H7 (cell line): ENCODE data around the gene AOC2. TPM values are rescaled to one million over a fixed set of nuclear protein-coding genes. Genes with fewer than 3 reads are reported as not detected.
"Not testable (repeated sequence)": the region's sequence is repeated elsewhere in the genome, so short reads cannot be mapped to it uniquely, and the experiment has no call there.

ENCODE experiments used
- DNase-seq: peaks from one replicate; pipeline ENCODE4 v3.0.0; 2012
- H3K27me3 ChIP-seq: 2 replicates; pipeline ENCODE4 v1.6.0; 2011; ENCODE audit warnings: mild to moderate bottlenecking, low read length; ENCODE audit not compliant: control insufficient read depth, insufficient read depth
- H3K36me3 ChIP-seq: replicated peaks from 2 replicates; pipeline ENCODE4 v1.5.1; 2011; ENCODE audit warnings: low read length; ENCODE audit not compliant: control insufficient read depth, insufficient read depth
- H3K4me3 ChIP-seq: 2 replicates; pipeline ENCODE4 v1.5.1; 2011; ENCODE audit warnings: low read depth, mild to moderate bottlenecking, control low read depth, low read length, moderate library complexity; ENCODE audit not compliant: insufficient read depth
- total RNA-seq: library from RNA; depleted of rRNA; stranded (reverse); fragments of >200 nt; shearing (Covaris generic); gene quantifications from 2 replicates; pipeline ENCODE4 v1.2.3, GENCODE V29; 2014

The AOC2 gene
- total RNA-seq, 1 experiment from 2014 or later = 1.9 TPM

DNA sequence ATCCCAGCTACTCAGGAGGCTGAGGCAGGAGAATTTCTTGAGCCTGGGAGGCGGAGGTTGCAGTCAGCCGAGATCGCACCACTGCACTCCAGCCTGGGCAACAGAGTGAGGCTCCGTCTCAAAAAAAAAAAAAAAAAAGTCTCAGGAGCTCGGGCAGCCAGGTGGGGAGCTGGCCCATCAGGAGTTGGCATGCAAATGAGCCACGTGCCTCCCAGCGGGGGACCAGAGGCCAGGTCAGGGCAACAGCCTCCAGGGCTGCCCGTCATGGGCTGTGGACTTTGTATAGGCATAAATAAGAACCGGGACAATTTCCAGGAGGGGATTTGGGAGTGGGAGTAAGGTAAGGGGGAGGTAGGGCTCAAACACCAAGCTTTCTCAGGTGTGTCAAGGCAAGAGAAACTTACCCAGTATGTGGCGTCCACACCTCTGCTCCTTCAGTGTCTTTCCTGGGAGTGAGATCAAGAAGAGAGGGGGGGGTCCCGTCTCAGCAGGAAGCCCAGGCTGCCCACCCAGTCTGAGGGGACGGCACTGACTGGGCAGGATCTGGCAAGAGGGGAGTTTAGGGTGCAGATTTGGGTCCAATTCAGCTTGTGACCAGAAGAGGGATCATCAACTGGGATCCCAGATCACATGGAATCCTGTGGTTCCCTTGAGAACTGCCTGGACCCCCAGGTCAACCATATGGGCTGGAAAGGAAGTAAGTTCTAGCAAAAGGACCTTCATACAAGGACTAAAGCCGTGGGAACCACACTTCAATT, 33.9 kb downstream of the AOC2 start:
- DNase-seq = peak; percentile 92

DNA sequence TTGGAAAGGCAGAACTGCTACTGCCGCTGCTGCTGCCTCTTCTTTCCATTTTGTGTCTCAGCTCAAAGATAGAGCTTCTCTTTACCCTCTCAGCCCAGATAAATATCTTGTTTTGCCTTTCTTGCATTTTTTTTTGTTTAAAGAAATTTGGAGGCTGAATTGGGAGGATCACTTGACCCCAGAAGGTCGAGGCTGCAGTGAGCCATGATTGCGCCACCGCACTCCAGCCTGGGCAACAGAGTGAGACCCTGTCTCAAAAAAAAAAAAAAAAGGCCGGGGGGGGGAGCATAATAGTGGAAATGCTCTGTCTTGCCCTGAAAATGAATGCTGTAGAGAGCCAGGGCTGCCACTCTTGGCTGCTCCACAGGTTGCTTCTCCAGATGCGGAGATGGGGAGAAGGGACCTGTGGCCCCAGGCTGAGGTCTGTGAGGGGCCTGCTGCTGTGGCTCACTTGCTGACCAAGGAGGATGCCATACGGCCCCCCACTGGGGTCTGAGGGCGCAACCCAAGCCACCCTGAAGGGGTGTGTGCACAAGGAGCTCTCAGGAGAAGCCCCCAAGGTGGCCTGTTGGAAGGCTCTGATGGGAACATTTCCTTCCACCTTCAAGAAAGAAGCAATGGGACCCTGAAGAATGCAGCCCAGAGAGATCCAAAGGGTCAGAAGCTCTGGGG, 34.7 kb downstream of the AOC2 start:
- Histone ChIP-seq H3K4me3 (no peak overlapping the region), H3K27me3 (peaks cover 7% of the 10 kb centered on the region; the same call in 1 of the 2 replicates), H3K36me3 (no peaks in the 10 kb centered on the region)
- DNase-seq = no peak

More for the DNA sequence above, 33.9 kb downstream of the AOC2 start:
- Histone ChIP-seq H3K4me3 (no peak overlapping the region), H3K36me3 (no peaks in the 10 kb centered on the region), H3K27me3 (peaks cover 7% of the 10 kb centered on the region; the same call in 1 of the 2 replicates)

DNA sequence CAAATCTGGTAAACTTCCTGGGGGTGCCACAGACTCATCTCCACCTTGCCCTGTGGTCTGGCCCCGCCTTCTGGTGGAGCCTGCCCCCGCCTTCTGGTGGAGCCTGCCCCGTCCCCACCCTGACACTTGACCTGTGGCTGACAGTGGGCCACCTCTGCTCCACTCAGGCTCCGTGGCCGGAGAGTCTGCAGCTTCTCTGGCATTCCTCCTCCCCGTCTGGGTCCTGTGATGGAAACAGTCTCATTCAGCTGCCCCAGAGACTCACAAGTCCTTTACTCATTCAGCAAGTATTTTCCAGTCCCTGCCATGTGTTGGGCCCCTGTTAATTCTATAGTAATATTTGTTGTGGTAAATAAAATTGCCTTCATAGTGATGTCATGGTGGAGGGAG, 35.2 kb downstream of the AOC2 start:
- peak; percentile 42 for DNase-seq
- H3K27me3 ChIP-seq = peaks cover 7% of the 10 kb centered on the region; the same call in 1 of the 2 replicates

DNA sequence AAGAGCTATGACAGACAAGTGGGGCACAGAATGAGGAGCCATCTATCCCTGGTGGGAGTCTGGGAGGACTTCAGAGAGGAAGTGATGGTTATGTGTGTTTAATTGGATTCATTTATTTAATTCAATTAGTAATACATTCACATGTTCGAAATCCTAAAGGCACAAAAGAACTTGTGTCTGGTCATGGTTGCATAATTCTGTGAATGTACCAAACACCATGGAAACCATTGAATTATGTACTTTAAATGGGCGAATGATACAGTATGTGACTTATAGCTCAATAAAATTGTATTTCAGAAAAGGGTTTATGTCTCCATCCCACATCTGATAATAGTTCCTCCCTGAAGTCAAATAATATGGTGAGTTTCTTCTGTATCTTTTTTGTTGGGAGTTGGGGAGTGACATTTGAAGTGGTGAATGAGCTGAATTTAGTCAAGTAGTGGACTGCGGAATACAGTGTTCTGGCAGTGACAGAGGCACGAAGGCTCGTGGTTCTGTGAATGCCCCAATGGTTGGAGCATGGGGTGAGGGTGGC, 36.5 kb downstream of the AOC2 start:
- Histone ChIP-seq H3K27me3 (peaks cover 7% of the 10 kb centered on the region; the same call in 1 of the 2 replicates), H3K36me3 (no peaks in the 10 kb centered on the region), H3K4me3 (no peak overlapping the region)
- peak; percentile 13 for DNase-seq

More for the DNA sequence above, 35.2 kb downstream of the AOC2 start:
- no peak overlapping the region for H3K4me3 ChIP-seq
- no peaks in the 10 kb centered on the region for H3K36me3 ChIP-seq

DNA sequence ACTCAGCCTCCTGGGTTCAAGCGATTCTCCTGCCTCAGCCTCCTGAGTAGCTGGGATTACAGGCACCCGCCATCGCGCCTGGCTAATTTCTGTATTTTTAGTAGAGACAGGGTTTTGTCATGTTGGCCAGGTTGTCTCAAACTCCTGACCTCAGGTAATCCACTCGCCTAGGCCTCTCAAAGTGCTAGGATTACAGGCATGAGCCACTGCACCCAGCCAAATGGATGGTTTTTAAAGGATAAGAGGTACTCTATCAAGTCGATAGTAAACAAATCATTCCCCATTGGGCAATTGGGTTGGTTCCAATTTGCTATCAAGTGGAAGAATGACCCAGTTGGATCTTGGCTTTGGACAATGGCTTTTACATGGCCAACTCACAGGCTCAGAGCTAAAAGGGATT, 37.3 kb downstream of the AOC2 start:
- DNase-seq, H3K36me3 ChIP-seq, H3K4me3 ChIP-seq, H3K27me3 ChIP-seq: not testable (repeated sequence)

DNA sequence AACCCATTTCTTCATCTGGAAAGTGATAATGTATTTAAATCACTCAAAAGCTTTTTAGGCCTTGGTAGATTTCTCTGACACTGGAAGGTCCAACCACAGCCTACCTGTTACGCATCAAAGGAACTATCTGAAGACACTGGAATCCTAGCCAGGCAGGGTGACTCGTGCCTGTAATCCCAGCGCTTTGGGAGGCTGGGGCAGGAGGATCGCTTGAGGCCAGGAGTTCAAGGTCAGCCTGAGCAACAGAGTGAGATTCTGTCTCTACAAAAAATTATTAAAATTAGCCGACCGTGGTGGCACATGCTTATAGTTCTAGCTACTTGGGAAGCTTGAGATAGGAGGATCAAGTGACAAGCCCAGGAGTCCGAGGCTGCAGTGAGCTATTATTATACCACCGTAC, 37.8 kb downstream of the AOC2 start:
- no peak for DNase-seq
- no peak overlapping the region for H3K4me3 ChIP-seq
- peaks cover 6% of the 10 kb centered on the region; the same call in 1 of the 2 replicates for H3K27me3 ChIP-seq
- no peaks in the 10 kb centered on the region for H3K36me3 ChIP-seq

DNA sequence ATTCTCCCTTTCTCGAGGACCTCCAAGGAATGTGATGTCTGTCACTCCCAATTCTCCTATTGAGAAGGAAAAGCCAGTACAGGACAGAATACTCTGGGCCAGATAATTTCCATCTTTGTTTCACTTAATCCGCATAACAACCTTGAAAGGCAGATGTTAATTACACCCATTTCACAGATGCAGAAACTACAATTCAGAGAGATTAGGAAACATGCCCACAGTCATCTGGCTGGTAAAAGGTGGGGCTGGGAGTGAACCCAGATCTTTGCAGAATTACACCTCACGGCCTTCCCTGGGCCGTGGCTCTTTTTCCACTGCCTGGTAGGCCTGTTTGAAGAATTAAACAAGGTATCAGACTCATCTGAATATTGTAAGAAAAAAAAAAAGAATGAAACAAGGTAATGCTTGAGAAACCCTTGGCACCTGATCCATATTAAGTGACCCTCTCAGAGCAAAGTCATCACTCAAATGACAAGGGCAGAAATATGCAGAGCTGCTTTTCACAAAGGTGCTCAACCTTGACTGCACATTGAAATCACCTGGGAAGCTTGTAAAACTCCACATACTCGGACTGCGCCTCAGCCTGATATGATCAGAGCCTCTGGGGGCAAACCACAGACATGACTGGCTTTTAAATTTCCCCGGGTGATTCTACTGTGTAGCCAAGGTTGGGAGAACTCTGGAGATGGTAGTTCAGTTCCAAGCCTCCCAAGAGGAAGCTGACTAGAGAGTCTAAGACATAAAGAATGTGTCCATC, 39.6 kb downstream of the AOC2 start:
- H3K4me3 ChIP-seq = no peak overlapping the region
- H3K36me3 ChIP-seq = no peaks in the 10 kb centered on the region
- DNase-seq = no peak
- no peaks in the 10 kb centered on the region for H3K27me3 ChIP-seq

DNA sequence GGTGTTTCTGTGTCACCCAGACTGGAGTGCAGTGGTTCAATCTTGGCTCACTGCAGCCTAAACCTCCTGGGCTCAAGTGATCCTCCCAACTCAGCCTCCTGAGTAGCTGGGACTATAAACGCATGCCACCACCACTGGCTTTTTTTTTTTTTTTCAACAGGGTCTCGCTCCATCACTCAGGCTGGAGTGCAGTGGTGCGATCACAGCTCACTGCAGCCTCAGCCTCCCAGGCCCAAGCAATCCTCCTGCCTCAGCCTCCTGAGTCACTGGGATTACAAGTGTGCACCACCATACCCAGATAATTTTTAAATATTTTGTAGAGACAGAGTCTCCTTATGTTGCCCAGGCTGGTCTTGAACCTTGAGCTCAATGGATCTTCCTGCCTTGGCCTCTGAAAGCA, 41.4 kb downstream of the AOC2 start:
- DNase-seq, H3K4me3 ChIP-seq, H3K27me3 ChIP-seq, H3K36me3 ChIP-seq: not testable (repeated sequence)

DNA sequence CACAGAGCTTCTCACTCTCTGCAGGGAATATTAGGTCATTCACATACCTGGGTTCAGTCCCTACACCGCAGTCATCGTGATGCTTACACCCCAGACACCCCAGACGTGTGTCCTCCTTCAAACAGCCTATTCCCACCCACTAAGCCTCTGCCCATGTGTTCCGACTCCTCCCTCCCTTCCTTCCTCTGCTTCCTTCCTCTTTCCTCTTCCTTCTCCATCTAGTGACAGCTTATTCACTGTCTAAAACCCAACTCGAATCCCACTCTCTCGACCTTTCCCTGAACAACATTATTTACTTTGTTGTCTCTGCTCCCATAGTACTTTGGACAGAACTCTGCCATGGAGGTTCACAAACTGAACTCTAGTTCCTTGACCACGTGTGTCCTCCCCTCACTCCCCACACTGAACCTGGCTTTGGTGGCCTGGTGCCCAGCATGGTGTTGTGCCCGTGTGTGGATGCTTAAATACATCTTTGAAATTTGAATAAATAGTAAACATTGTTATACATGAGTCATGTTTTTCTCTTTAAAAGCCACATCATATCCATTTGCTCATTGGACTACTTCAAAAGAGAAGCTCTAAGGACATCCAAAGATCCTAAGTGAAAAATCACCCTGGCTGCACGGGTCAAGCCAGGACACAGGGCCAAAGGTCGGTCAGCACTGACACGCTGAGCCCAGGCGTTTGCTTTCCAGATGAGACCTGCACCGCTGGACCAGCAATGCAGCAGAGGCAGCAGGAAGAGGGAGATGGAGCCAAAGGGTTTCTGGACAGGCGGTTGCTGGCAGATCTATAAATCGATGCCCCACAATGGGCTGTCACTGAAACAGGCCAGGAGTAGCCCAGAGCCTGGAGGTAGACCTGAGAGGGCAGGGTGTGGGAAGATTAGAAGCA, 42.1 kb downstream of the AOC2 start:
- Histone ChIP-seq H3K36me3 (no peaks in the 10 kb centered on the region), H3K27me3 (no peaks in the 10 kb centered on the region), H3K4me3 (no peak overlapping the region)
- no peak for DNase-seq

DNA sequence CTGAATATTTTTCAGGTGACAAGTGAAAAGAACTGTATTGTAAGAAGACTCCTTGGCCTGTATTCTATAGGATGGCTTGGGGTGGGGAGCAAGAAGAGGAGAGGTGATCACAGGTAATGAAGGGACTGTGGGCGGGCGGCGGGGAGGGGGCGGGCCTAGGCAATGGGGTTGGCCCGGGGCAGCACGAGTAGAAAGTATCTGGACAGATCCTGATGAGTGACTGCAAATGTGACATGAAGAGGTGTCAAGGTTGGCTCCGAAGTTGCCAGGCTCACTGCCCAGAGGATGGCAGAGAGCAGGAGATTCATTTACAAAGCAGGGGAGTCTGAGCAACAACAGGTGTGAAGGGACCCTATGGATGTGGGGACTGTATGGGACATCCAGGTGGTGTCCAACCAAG, 45.4 kb downstream of the AOC2 start:
- Histone ChIP-seq H3K27me3 (no peaks in the 10 kb centered on the region), H3K36me3 (no peaks in the 10 kb centered on the region), H3K4me3 (no peak overlapping the region)
- no peak for DNase-seq

DNA sequence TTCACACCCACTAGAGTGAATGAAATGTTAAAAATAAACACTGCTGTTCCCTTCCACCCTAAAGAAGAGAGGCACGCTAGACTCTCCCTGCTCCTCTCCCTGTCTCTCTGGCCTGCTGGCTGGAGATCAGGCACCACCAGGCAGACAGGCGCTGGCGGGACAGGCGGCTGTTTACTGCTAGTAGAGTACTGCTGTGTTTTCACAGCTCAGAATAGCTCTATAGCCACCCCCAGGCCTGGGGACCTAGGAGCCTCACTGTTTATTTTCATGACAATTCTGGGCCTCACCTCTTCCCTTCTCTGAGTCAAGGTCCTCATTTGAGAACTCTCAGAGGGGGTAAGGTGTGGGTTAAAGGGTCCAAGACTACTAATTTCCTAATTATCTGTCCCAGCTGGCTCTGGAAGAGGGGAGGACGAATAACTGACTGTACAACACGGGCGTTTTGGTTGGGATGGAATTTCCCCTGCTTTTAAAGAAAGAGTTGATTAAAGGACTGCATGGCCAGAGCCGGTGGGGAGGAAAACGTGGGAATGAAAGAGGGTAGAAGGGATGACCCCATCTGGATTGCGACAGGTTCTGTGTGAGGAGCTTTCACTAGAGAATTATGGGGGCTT, 47.3 kb downstream of the AOC2 start:
- peak; percentile 70 for DNase-seq
- Histone ChIP-seq H3K4me3 (no peak overlapping the region), H3K27me3 (no peaks in the 10 kb centered on the region), H3K36me3 (no peaks in the 10 kb centered on the region)

DNA sequence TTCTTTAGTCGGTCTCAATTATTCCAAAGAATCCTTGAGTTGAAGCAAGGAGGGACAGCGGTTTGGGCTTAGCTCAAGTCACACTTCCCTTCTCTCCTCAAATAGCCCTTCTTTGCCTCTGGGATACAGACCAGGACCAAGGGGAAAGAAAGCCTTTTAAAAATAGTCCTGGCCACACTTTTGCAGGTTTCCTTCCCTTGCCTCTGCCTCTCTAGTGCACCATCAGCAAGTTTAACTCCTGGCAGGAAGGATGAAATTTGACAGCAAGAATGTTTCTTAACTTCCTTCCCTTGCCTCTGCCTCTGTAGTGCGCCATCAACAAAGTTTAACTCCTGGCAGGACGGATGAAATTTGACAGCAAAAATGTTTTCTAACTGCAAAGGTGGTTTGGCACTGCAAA, 49.0 kb downstream of the AOC2 start:
- Histone ChIP-seq H3K27me3 (no peaks in the 10 kb centered on the region), H3K4me3 (no peak overlapping the region), H3K36me3 (no peaks in the 10 kb centered on the region)
- no peak for DNase-seq

DNA sequence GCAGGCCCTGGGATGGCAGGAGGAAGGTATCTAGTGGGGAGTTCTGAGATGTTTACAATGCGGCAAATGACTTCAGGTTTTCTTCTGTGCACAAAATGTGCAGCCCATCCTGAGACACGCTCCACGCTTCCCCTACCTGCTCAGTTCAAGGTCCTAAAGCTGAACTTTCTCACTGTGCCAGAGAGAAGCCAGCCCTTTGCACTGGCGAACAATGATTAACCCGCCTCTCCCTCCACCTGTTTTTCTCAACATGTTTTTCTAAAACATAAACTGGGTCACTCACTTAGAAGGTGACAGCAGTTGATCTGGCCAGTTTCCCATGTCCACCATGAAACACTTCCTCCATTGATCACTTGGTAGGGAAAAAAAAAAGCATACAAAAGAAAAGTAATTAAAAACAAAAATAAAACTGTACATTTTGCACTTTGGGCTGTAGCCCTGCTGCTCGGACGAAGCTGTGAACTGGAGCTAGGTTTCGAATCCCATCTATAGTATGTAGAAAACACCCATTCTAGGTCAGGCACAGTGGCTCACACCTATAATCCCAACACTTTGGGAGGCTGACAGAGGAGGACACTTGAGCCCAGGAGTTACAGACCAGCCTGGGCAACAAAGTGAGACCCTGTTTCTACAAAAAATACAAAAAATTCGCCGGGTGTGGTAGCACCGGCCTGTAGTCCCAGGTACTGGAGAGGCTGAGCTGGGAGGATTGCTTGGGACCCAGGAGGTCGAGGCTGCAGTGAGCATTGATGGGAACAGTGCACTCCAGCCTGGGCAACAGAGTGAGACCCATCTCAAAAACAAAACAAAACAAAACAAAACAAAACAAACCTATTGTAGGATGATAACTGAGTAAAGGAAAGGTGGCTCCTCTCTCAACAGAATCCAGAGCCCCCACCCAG, 50.2 kb downstream of the AOC2 start:
- no peak overlapping the region for H3K4me3 ChIP-seq
- DNase-seq = no peak
- no peaks in the 10 kb centered on the region for H3K27me3 ChIP-seq
- no peaks in the 10 kb centered on the region for H3K36me3 ChIP-seq
